UCSD-AML1 (cell line): Measurements from ENCODE around the gene ASTN2.
A peak's percentile ranks its signal among the peaks of the same experiment; 100 is the strongest.

ENCODE experiments used
- DNase-seq: peaks from one replicate; lab custom pipeline; 2025; ENCODE audit not compliant: unreplicated experiment; lab: John Stamatoyannopoulos, UW

ASTN2 gene

DNA sequence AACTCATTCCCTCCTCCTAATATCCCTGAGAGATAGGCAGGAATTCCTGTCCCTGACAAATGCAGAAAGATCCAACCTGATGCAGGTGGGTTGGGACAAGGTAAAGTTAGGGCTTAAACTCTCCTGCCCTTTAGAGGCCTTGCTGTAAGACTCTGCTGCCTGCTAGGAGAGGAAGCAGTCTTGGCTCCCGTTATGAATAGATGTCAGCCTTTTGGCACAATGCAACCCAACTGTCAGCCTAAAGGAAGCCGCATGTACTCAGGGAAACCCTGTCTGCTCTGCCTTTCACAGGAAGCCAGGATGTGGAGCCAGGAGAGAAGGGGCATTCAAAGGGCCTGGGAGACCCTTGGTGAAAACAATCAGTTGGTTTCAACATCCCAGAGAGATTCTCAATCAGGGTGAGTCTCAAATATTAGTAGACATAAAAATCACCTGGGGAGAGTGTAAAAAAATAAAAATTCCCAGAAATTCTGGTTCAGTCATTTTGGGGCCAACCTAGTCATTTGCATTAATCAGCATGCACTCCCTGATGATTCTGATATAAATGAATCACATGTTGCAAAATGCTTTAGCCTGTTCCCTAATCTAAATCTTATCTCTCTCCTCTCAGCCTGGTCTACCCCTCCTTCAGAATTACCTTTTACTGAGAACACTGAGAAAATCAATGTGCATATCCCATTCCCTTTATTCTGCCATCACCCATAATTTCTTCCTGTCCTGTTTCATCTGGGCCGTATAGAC is 864.0 kb downstream of the ASTN2 start:
- no peak for DNase-seq

DNA sequence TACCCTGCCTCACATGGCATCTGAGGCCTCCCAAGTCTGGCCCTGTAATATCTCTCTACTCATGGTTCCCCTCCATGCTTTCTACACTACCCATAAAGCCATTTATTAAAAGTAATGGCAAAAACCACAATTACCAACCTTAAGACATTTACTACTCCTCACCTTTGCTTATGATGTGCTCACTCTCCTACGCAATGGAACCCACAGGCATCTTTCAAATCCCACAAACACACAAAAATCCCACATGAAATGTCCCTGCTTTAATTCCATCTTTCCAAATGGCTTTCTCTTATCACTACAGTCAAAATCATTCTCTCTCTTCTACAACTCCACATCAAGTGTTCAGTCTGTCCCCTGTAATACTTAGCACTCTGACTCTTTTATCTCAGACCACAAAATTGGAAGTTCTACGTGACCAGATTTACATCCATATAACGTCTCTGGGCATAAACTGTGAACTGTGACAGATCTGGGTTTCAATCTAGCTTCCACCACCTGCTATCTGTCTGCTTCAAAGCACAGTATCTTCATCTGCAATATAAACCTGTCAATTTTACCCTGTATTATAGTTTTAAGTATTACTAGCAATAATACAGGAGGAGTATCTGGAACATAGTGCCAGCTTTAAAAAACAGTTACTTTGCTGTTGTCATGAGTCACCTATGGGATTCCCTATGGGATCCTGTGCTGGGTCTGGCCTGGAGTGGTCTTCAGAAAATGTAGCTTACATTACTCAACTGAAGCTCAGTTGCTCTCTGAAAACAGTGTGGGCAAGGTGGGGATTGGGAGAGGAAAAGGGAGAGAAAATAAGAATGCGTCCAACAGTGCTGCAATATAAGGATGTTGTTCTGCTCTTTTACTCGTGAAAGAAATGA is 864.8 kb downstream of the ASTN2 start:
- DNase-seq = no peak

DNA sequence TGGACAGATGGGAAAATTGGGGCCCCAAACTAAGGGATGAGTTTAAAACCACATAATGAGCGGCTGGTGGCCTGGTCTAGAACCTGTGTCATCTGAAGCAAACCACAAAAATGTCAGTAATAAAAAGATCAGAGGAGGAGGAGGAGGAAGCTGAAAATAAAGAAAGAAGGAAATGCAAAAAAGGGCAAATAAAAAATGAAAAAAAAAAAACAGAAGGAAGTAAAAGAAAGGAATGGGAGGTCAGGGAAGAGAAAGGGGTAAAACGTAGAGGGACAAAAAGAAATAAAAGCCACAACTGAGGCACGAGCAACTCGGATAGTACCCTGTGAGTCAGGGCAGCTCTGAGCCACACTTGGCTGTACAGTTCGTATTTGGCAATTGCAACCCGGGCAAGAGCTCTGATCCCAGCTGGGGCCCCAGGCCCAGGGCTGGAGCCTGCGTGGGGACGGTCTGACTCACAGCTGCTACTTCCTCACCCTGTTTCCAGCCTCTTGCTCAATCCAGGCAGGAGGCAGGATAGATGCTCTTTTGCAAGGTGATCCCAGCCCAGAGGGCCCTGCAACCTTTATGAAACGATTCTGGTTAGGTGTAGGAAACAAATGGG is 865.7 kb downstream of the ASTN2 start:
- peak; percentile 33 for DNase-seq

DNA sequence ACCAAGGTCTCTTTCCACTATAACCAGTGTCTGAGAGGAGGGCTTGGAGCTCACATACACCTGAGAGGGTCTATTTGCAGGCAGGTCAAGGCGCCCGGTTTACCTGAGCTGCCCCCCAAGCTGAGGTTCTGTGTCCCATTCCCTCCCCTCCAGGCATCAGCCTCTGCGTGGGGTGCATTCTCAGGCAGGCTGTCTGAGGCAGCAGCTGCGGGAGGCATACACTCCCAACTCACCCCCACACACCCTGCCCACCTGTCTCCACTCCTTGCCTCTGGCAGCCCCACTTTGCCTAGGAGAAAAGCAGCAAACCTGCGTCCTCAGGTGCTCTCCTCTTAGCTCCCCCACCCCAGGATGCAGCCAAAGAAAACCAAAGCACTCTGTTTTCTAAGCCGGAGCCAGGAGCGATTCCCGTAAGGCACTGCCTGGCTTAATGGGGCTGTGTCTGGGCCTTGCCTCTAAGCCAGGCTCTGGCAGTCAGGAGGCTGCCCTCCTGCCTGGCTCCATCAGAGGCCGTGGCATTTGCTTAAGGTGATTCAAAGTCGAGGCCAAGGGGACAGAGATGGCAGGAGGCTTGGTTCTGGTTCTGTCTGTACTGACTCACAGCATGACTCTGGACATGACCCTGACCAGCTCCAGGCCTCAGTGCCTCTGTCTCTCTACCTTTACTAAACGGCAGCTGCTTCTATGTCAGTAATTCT is 867.0 kb downstream of the ASTN2 start:
- no peak for DNase-seq

DNA sequence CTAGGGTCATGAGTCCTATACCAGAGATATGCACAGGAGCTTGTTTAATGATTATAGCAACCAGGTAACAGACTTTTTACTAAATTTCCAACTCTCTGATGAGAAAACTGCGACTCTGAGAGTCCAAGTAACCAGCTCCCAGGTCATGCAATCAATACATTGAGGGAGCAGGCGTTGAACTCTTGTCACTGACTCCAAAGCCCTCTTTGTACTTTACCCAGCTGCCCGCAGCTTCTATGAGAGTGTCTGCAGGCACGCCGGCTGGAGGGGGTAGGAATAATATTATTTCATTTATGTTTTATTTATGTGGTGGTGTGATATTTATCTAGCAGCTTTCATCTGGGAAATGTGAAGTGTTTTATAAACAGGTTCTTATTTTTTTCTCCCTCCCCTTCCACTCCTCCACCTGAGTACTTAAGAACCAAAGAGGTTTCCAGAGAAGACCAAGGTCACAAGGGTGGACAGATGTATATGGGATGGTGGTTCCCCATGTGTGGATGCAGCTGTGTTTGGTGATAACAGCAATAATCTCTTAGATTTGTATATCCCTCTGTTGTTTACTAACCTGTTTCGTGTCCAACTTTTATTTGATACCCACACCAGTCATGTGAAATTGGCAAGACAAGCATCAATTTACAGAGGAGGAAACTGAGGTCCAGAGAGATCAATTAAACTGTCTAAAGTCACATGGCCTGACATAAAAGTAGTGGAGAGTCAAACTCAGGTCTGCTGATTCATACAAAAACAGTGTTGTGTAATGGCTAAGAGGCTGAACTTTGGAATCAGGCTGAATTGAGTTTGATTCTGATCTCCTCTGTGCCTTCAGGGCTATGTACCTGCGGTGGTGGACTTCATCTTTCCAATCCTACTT is 867.9 kb downstream of the ASTN2 start:
- no peak for DNase-seq

DNA sequence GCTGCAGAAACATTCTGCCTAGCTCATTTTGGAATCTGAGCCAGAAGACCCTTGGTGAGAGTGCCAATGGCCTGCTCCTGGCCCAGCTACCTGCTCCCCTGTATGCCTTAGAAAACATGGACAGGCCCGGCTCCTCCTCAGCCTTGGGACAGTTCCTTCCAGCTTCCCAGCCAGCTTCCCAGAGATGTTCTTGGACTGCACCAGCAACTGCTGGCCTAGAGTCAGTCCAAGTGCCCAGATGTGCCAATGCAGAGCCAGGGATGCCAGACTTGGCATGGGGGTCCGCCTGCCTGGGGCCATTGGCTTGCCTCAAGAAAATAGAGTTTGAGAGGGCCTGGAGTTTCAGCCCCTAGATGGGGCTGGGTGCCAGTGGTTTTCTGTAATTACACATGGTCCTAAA is 870.0 kb downstream of the ASTN2 start:
- no peak for DNase-seq

DNA sequence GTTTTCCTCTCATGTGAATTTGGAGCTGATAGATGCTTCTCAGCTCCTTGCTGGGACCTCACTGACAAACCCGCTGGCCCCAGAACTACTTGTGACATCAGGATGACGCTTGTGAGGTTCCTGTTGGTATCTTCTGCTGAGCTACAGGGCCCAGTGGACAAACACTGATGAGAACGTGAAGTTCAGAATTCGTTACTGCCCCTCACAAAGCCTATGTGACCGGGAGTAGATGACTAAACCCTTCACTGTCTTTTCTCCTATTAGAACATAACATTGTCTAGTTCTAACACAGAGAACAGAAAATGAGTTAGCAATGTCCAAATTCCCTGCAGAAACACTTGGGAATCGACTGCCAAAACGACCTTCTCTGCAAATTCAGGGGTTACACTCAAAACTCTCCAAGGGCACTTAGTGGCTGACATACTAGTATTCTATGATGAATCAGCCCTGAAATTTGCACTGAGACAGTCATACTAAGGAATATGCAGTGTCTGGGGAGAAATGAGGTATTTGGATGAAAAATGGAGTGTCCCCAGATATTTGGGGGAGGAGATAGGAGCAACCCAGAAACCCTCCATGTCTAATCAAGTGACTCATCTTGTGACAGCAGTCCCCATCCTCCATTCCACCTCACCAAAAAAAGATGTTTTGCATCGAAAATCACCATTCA is 871.0 kb downstream of the ASTN2 start:
- DNase-seq = no peak

DNA sequence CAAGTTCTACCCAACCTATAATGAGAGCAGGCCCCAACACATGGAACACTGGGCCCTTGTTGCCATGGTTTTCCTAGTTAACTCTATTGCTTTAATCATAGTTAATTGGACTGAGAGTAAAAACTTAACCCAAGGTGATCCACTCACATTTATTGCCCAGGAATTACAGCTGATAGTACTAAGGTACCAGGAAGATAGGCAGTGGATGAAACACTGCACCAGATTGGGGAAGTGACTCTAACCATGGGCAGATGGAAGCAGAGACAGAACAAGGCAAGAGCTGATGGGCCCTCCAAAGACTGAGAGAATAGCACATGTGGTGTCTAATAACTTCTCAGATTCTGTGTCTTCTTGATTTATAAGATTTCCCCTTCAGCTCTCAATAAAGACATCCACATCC is 873.5 kb downstream of the ASTN2 start:
- DNase-seq = no peak

DNA sequence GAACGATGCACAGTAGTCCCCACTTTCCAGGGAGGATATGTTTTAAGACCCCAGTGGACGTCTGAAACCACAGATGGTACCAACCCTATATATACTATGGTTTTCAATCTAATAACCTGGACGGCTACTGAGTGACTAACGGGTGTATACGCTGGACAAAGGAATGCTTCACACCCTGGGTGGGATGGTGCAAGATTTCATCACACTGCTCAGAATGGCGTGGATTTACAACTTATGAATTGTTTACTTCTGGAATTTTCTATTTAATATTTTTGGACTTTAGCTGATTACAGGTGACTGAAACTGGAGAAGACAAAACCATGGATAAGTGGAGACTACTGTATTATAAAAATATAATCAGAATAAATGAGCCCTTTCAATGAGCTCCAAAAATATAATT is 875.3 kb downstream of the ASTN2 start:
- no peak for DNase-seq

DNA sequence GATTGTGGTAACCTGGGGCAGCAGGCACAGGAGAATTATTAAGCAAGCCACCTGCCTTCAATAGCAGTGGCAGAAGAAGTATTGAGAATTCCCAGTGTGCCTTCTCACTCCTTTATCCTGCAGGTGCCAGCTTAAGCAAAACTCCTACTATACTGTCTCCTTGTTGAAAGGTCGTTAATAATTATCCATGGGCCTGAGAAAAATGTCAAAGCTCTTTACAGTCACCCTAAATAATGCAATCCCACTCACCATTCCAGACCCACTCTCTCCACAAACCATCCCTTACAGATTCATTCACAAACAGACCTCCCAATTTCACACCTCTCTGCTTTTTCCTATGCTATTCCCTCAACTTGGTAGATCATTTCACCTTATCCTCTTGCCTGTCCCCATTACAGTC is 889.2 kb downstream of the ASTN2 start:
- DNase-seq = no peak

DNA sequence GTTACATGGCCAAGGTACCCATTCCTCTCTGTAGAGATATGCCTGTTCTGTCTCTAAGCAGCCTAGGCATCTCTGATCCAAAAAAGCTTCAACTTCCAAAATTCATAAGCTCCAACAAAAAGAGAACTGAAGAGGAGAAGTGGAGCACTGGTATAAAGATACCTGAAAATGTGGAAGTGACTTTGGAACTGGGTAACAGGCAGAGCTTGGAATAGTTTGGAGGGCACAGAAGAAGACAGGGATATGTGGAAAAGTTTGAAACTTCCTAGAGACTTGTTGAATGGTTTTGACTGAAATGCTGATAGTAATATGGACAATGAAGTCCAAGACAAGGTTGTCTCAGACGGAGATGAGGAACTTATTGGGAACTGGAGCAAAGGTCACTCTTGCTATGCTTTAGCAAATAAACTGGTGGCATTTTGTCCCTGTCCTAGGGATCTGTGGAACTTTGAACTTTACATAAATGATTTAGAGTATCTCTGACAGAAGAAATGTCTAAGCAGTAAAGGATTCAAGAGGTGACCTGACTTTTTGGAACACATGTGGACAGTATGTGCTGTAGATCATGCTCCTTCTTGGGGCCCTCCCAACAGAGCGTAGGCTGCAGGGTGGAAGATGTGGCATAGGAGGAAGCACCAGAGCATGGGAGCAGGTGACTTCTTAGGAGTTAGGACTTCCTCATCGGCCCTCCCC is 889.9 kb downstream of the ASTN2 start:
- no peak for DNase-seq

DNA sequence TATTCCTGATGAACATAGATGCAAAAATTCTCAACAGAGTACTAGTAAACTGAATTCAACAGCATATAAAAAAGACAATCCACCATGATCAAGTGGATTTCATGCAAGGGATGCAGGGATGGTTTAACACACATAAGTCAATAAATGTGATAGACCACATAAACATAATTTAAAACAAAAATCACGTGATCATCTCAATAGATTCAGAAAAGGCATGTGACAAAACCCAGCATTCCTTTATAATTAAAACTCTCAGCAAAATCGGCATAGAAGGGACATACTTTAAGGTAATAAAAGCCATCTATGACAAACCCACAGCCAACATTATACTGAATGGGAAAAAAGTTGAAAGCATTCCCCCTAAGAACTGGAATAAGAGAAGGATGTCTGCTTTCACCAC is 894.6 kb downstream of the ASTN2 start:
- DNase-seq = no peak

DNA sequence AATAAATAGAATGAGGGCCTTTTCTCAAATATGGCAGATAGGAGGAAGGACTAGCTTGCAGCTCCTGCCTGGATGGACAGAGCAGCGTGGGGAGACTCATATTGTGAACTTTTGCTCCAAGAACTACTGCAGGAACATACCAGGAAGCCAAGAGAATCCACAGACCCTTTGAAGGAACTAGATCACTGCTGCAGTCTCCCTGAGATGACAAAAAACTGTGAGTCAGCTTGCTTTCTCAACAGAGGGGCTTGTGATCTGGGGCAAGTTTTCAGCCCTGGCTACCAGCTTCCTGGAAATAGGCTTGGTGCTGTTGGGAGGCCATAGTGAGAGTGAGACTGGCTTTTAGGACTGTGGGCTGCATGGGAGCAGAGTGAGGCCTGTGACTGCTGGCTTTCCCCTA is 898.4 kb downstream of the ASTN2 start:
- no peak for DNase-seq

DNA sequence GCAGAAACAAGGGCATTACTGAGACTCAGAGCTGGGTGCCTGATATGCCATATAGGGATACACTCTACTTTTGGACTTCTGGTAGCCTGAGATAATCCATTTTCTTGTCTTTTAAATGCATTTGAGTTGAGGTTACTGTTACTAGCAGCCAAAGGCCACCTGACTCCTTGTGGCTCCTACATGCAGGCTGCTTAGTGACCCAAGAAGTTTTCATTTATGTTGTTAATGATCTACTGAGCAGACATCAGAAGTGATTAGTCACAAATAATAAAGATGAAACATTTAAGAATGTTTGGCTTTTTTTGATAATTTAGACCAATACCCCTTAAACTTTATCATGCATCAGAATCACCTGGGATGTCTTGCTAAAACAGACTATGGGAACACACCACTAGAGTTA is 899.3 kb downstream of the ASTN2 start:
- no peak for DNase-seq

DNA sequence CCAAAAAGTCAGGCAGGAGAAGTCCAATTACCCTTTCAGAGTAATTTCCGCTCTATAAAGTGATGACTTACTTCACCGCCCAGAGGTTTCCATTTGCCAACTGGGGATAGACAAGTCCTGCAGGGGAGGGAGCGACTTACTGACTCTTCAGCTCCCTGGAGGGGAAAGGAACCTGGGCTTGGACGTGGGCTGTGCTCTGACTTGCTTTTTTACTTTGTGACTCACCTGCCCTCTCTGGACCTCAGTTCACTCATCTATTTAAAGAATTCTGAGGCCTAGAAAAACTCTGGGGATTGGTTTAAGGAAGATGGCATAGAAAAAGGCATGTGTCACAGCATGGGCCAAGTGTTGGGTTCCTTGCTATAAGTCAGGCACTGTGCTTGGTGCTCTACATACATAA is 908.2 kb downstream of the ASTN2 start:
- DNase-seq = no peak

DNA sequence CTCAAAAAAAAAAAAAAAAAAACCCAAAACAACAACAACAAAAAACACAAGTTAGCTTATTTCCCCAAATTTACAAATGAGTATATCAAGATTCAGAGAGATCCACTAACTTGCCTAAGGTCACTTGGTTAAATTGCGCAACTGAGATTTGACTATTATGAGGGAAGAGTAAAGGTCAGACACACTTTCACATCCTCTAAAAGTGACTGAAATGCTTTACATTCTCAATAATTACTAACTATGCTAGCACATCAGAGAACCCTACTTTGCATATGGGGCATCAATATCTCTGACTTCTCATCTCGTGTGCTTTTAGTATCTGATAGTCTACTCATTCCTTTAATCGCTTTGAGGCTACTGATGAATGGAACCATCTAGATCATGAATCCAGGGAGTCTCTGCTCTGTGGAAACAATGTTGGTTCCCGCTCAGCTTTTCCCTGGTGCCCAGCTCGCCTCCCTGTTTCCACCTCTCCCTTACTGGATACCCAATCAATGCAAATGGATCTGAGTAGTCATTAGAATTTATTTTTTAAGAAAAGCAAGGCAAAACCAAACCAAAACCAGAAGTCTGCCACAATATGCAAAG is 909.9 kb downstream of the ASTN2 start:
- DNase-seq = no peak

DNA sequence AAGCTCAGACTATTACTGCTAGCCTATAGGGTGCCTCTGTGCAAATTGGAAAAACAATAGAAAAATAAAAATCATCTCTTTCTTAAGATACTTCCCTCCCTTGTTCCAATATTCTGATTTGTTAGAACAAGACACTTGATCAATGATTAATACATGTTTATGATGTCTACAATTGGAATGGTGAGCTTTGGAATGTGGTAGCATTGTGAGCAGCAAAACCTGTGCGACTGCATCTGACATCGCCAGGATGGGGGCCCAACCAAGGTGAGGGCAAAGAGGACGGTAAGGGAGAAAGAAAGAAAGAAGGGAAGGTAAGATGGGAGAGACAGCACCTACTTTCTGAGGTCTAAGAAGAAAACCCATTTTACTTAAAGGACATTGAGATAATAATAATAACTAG is 910.8 kb downstream of the ASTN2 start:
- DNase-seq = no peak

DNA sequence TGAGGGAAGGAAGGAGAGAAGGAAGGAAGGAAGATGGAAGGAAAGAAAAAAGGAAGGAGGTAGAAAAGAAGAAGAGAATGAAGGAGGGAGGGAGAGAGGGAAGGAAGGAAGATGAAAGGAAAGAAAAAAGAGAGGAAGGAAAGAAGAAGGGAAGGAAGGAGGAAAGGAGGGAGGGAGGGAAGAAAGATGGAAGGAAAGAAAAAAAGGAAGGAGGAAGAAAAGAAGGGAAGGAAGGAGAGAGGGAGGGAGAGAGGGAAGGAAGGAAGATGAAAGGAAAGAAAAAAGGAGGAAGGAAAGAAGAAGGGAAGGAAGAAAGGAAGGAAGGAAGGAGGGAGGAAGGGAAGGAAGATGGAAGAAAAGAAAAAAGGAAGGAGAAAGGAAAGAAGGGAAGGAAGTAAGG is 912.1 kb downstream of the ASTN2 start:
- DNase-seq = no peak

DNA sequence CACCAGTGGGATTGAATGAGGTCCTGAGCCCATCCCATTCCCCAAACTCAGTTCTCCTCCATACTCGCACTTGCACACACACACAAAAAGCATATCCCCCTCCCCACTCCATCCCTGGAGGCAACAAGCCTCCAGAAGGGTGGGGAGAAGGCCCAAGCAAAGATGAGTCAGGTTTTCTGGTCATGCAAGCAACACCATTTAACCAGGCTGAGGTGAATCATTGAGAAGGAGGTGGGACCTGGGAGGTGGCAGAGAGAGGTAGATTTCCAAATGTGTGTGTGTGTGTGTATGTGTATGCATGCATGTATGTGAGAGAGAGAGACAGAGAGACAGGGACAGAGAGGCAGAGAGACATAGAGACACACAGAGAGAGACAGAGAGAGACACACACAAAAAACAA is 913.0 kb downstream of the ASTN2 start:
- DNase-seq = no peak
